CD4-positive, CD25-positive, alpha-beta regulatory T cell (primary cell): Measurements from ENCODE around the gene ECE2. TPM values are rescaled to one million over a fixed set of nuclear protein-coding genes. Genes with fewer than 3 reads are reported as not detected.

ENCODE experiments used
- ATAC-seq, 2 donors: fragments of 150-1000 bp; cut with Tn5 transposase; one replicate each; pipeline ENCODE4 v1.10.0; 2021; ENCODE audit warnings: low read depth in 2 of 2, moderate number of reproducible peaks in 2 of 2, moderate library complexity in 1 of 2
- DNase-seq, 3 donors: peaks; one replicate each; pipeline versions ENCODE4 v3.0.0 to v3.0.0-alpha.2; 2012 to 2022; ENCODE audit warnings: mixed read lengths in 1 of 3
- H3K27ac ChIP-seq: one replicate; pipeline ENCODE4 v1.7.0; 2013; ENCODE audit warnings: mild to moderate bottlenecking, low read length; ENCODE audit not compliant: insufficient read depth, poor library complexity, severe bottlenecking
- H3K27me3 ChIP-seq: one replicate; pipeline ENCODE4 v1.7.0; 2013; ENCODE audit warnings: low read length; ENCODE audit not compliant: control insufficient read depth, insufficient read depth
- H3K36me3 ChIP-seq: one replicate; pipeline ENCODE4 v1.7.0; 2013; ENCODE audit warnings: mild to moderate bottlenecking, low read length, moderate library complexity; ENCODE audit not compliant: control insufficient read depth, insufficient read depth
- H3K4me1 ChIP-seq: 2 replicates; pipeline ENCODE4 v1.7.0; 2013; ENCODE audit warnings: mild to moderate bottlenecking, low read length; ENCODE audit not compliant: insufficient read depth, control insufficient read depth, poor library complexity, severe bottlenecking
- H3K4me3 ChIP-seq: one replicate; pipeline ENCODE4 v1.7.0; 2013; ENCODE audit warnings: low read depth, mild to moderate bottlenecking, low read length, moderate library complexity
- H3K9me3 ChIP-seq, 2 experiments: 1 replicate in 1 of 2; 2 replicates in 1 of 2; pipeline ENCODE4 v1.7.0; 2013; ENCODE audit warnings: low read length in 2 of 2, mild to moderate bottlenecking in 1 of 2, moderate library complexity in 1 of 2; ENCODE audit not compliant: control insufficient read depth in 2 of 2
- H3K27ac Mint-ChIP-seq, 3 donors: one replicate each; pipeline ENCODE4 v1.8.0; 2020 to 2022; ENCODE audit warnings: mild to moderate bottlenecking in 3 of 3, mixed read lengths in 3 of 3, moderate library complexity in 2 of 3
- H3K27me3 Mint-ChIP-seq: one replicate; pipeline ENCODE4 v1.8.0; 2022; ENCODE audit warnings: mild to moderate bottlenecking, mixed read lengths
- H3K36me3 Mint-ChIP-seq: one replicate; pipeline ENCODE4 v1.8.0; 2020; ENCODE audit warnings: mixed read lengths
- H3K4me1 Mint-ChIP-seq, 4 donors: one replicate each; pipeline ENCODE4 v1.8.0; 2020 to 2022; ENCODE audit warnings: mixed read lengths in 4 of 4, mild to moderate bottlenecking in 1 of 4
- H3K4me3 Mint-ChIP-seq, 4 donors: one replicate each; pipeline ENCODE4 v1.8.0; 2020 to 2022; ENCODE audit warnings: mild to moderate bottlenecking in 4 of 4, mixed read lengths in 4 of 4, moderate library complexity in 3 of 4
- H3K9me3 Mint-ChIP-seq, 7 donors: one replicate each; pipeline ENCODE4 v1.8.0; 2020 to 2022; ENCODE audit warnings: mixed read lengths in 7 of 7, mild to moderate bottlenecking in 3 of 7, moderate library complexity in 2 of 7
- polyA plus RNA-seq, 4 donors: library from polyadenylated mRNA; unstranded; fragments of 300-500 nt; fragmentation: Illumina TruSeq; gene quantifications; one replicate each; pipeline ENCODE4 v1.2.3, GENCODE V29; 2021
- total RNA-seq: library from RNA; stranded (reverse); gene quantifications from one replicate; pipeline ENCODE4 v1.2.3, GENCODE V29; 2022

ECE2 gene
- total and polyA plus RNA-seq, 5 donors from 2014 or later = not detected

DNA sequence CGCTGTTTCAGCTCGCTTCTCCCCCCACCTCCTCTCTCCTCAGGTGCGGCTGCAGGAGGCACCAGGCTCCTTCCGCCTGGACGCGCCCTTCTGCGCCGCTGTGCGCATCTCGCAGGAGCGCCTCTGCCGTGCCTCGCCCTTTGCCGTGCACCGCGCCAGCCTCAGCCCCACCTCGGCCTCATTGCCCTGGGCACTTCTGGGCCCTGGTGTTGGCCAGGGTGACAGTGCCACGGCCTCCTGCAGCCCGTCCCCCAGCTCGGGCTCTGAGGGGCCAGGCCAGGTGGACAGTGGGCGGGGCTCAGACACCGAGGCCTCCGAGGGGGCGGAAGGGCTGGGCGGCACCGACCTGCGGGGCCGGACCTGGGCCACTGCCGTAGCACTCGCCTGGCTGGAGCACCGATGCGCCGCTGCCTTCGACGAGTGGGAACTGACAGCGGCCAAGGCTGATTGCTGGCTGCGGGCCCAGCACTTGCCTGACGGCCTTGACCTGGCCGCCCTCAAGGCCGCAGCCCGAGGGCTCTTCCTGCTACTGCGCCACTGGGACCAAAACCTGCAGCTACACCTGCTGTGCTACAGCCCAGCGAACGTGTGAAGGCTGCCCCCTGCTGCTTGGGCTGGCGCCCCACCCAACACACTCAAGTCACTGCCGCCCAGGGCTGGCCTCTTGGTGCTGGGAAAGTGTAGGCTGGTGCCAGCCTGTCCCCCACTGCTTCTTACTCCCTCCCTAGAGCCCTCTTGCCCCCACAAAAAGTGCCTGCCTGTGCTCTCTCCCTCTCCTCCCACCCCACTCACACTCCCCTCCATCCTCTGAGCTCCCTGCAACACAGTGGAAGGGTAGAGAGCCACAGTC, 34.1 kb upstream of the ECE2 start:
- ATAC-seq (peak in 1 of 2 donors; percentile 32), DNase-seq (peak in 1 of 3 donors; percentile 39)
- Mint-ChIP-seq H3K9me3 (peaks cover 0 to 2% (median 0%) of the 10 kb centered on the region in 7 donors), H3K27ac (no peak overlapping the region), H3K4me3 (no peak overlapping the region), H3K27me3 (no peaks in the 10 kb centered on the region), H3K36me3 (peaks cover 31% of the 10 kb centered on the region), H3K4me1 (peaks cover 0 to 10% (median 3%) of the 10 kb centered on the region in 4 donors)
- Histone ChIP-seq H3K4me3 (no peak overlapping the region), H3K36me3 (peaks cover 40% of the 10 kb centered on the region), H3K9me3 (no peaks in the 10 kb centered on the region), H3K27ac (no peak overlapping the region), H3K27me3 (no peaks in the 10 kb centered on the region), H3K4me1 (no peaks in the 10 kb centered on the region)

DNA sequence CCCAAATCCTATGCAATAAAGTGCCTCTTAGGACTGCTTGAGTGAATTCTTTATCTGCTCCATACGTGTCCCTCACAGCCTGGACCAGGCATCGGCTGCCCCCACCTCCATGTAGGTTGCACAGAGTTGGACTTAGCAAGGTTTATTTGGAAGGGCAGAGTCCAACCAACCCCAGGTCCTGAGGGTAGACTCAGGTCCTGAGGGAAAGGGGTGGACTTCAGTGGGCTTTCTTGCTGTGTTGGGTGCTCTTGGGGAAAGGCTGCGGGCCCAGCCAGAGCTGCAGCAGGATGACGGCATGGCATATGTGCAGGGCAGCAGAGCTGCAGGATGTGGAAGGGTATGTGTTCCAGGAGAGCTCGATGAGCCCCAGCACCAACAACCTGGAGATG, 33.5 kb upstream of the ECE2 start:
- H3K36me3 ChIP-seq = peaks cover 40% of the 10 kb centered on the region
- no peak overlapping the region for H3K27ac Mint-ChIP-seq
- H3K4me1 Mint-ChIP-seq = peaks cover 0 to 10% (median 5%) of the 10 kb centered on the region in 4 donors
- H3K27me3 Mint-ChIP-seq = no peaks in the 10 kb centered on the region
- no peaks in the 10 kb centered on the region for H3K9me3 Mint-ChIP-seq
- DNase-seq (no peak), ATAC-seq (no peak)
- H3K36me3 Mint-ChIP-seq = peaks cover 31% of the 10 kb centered on the region
- H3K4me3 ChIP-seq = no peak overlapping the region
- H3K9me3 ChIP-seq = no peaks in the 10 kb centered on the region
- H3K4me1 ChIP-seq = no peaks in the 10 kb centered on the region
- H3K27ac ChIP-seq = no peak overlapping the region
- peak overlapping the region in 1 of 4 donors; percentile 39 for H3K4me3 Mint-ChIP-seq
- H3K27me3 ChIP-seq = no peaks in the 10 kb centered on the region

DNA sequence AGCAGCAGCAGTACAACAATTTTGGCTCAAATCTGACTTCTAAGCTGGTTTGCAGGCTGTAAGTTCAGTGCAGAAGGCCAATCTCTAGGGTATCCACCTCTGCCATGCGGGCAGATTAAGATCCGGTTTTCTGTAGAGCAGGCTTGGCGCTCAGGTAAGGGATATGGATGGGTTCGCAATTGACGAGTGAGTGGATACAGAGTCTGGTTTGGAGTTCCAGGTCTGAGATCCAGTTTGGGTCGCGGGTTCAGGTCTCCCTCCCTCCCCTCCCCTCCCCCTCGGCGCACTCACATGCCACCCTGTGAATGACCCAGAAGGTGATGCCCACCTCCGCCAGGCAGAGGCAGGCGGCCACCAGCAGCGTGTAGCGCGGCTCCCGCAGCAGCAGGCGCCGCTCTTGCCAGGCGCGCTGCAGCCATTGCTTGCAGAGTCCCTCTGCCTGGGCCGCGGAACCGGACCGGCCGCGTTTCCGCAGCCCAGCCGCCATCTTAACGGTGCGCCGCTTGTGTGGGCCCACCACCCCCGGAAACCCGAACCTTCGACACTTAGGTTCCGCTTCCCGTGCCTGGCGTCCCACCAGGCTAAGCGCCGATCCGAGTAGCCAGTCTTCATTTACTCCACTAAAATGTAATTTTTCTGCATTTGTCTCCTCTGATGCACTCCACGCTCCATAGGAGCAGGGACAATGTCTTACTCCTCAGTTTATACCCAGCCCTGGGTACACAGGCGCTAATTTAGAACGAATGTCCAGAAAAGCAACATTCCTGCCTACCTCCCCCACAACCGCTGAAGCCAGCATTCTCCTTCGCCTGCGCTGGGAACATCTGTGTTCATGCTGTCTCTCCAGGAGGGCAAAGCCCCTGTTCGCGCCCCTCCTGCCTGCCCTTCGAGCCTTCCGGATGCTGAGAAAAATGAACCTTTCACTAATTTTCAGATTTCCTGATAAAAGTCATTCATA, 27.1 kb upstream of the ECE2 start, which contains the start of gene ALG3:
Gene ALG3 (minus strand): TSS at position 509 of the 958 bp plus-strand sequence. CDS start 22 bp downstream, at position 487.
- H3K27ac Mint-ChIP-seq = peak within 1 kb of the TSS; percentile 93 to 97 (median 97)
- no peaks in the 10 kb centered on the region for H3K27me3 ChIP-seq
- no peaks in the 10 kb centered on the region for H3K9me3 ChIP-seq
- peaks cover 17% of the 10 kb centered on the region for H3K36me3 Mint-ChIP-seq
- peak; percentile 40 to 50 for ATAC-seq
- H3K27ac ChIP-seq = peak within 1 kb of the TSS; percentile 77
- H3K36me3 ChIP-seq = peaks cover 21% of the 10 kb centered on the region
- H3K4me3 ChIP-seq = peak within 1 kb of the TSS; percentile 98
- H3K4me3 Mint-ChIP-seq = peak within 1 kb of the TSS; percentile 91 to 93 (median 92)
- H3K4me1 Mint-ChIP-seq = peaks cover 0 to 20% (median 10%) of the 10 kb centered on the region in 4 donors
- DNase-seq = peak; percentile 80 to 93 (median 89)
- H3K27me3 Mint-ChIP-seq = peaks cover 7% of the 10 kb centered on the region
- peaks cover 19% of the 10 kb centered on the region for H3K4me1 ChIP-seq
- no peaks in the 10 kb centered on the region for H3K9me3 Mint-ChIP-seq

DNA sequence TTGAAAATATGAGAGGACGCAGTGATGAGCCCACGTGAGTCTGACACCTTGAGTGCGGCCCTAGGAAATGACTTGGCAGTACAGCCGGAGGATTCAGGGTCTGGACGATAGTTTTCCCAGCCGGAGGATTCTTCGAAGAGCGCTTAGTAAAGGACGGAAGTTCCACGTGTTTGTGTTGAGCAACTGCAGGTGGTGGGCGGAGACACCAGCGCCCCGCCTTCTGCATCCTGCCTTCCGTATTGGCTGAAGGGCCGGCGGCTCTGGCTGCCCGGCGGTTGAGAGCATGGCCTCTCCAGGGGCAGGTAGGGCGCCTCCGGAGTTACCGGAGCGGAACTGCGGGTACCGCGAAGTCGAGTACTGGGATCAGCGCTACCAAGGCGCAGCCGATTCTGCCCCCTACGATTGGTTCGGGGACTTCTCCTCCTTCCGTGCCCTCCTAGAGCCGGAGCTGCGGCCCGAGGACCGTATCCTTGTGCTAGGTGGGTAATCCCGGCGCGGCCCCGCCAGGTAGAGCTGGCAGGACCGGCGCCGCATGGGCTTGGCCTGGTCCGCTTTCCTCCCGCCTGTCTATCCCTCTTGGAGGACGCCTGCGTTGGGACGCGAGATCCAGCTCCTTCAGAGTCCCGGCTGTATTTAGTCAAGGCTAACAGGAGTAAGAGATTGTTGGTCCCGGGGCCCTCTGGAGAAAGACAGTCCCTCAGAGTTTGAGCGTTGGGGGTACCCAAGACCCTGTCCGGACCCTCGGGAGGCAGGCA, 26.2 kb upstream of the ECE2 start, which contains the start of gene EEF1AKMT4:
Gene EEF1AKMT4 (plus strand): TSS at position 261 of the 755 bp plus-strand sequence. CDS start 23 bp downstream, at position 284.
- ATAC-seq (peak; percentile 90), DNase-seq (peak; percentile 95 to 99 (median 95))
- Mint-ChIP-seq H3K27me3 (peaks cover 7% of the 10 kb centered on the region), H3K4me1 (peaks cover 0 to 20% (median 10%) of the 10 kb centered on the region in 4 donors), H3K9me3 (no peaks in the 10 kb centered on the region), H3K27ac (peak within 1 kb of the TSS; percentile 93 to 97 (median 97)), H3K36me3 (peaks cover 11% of the 10 kb centered on the region), H3K4me3 (peak within 1 kb of the TSS; percentile 91 to 93 (median 92))
- Histone ChIP-seq H3K4me3 (peak within 1 kb of the TSS; percentile 98), H3K4me1 (peaks cover 19% of the 10 kb centered on the region), H3K36me3 (peaks cover 13% of the 10 kb centered on the region), H3K9me3 (no peaks in the 10 kb centered on the region), H3K27ac (peak within 1 kb of the TSS; percentile 77), H3K27me3 (no peaks in the 10 kb centered on the region)

DNA sequence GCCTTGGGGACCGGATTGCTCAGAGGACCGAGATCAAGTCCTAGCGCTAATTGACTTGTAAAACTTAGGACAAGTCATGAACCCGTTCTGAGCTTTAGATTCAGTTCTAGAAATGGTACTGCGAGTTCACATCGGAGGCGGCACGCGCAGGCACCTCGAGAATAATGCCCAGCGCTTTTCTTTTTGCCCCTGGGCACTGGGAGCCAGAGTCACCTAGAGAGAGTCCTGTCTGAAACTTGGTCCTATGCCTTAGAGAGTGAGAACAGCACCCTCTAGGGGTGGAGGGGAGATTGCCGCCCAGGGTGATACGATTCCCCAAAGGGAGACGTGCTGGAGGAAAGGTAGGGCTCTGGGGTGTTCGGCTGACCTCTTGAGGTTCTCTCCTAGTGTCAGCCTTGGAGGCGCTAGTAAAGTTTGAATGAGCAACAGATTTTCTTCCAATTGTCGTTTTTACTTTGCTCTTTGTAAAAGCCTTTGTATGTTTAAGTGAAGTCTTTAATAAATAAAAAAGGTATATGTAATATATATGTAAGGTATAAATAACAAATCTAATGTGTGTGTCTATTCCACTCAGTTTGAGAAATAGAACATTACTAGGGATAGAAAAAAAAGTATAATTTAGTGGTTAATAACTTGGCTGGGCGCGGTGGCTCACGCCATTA, 25.5 kb upstream of the ECE2 start:
- ATAC-seq = peak; percentile 61 to 63

DNA sequence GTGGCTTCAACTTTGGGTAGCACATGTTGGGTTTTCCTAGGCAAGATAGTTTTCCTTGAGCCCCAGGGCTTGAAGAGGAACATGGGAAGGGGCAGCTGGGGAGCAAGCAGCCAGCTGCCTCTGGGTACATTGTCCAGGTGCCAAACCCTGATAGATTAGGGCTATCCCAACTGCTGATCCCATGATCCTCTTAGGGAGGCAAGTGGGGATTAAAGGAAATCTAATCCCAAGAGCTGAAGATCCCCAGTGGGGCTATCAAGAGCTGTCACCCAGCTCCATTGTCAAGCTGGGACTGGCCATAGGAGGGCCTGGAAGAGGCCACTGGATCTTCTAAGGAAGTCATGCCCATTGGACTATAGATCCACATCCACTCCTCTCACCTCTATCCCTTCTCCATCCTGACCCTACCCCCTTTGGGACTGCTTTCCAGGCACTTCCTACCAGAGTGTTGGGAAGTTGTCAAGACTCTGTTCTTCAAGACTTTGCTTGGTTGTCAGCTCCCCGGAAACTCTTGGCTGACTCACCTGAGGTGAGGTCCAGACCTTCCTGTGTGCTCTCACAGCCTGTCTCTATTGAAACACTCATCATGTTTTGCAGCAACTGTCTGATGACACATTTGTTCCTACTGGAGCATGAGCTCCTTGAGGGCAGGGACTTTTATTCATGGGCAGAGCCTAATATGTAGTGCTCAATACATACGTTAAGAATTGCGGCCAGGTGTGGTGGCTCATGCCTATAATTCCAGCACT, 20.4 kb upstream of the ECE2 start:
- H3K36me3 Mint-ChIP-seq = peaks cover 3% of the 10 kb centered on the region
- Histone ChIP-seq H3K36me3 (no peaks in the 10 kb centered on the region), H3K4me3 (no peak overlapping the region), H3K4me1 (peaks cover 5% of the 10 kb centered on the region), H3K9me3 (no peaks in the 10 kb centered on the region), H3K27ac (no peak overlapping the region), H3K27me3 (no peaks in the 10 kb centered on the region)
- DNase-seq (no peak), ATAC-seq (no peak)
- H3K27me3 Mint-ChIP-seq = peaks cover 9% of the 10 kb centered on the region
- H3K4me1 Mint-ChIP-seq = peaks cover 0 to 15% (median 7%) of the 10 kb centered on the region in 4 donors
- no peak overlapping the region for H3K27ac Mint-ChIP-seq
- H3K9me3 Mint-ChIP-seq = no peaks in the 10 kb centered on the region
- H3K4me3 Mint-ChIP-seq = no peak overlapping the region

More for the DNA sequence above, 25.5 kb upstream of the ECE2 start:
- Mint-ChIP-seq H3K4me1 (peaks cover 0 to 18% (median 10%) of the 10 kb centered on the region in 4 donors), H3K27me3 (peaks cover 7% of the 10 kb centered on the region), H3K4me3 (peak overlapping the region; percentile 91 to 93 (median 92)), H3K9me3 (no peaks in the 10 kb centered on the region), H3K27ac (peak overlapping the region in 2 of 3 donors; percentile 97), H3K36me3 (peaks cover 5% of the 10 kb centered on the region)
- H3K27me3 ChIP-seq = no peaks in the 10 kb centered on the region
- peak overlapping the region; percentile 77 for H3K27ac ChIP-seq
- H3K36me3 ChIP-seq = peaks cover 6% of the 10 kb centered on the region
- no peaks in the 10 kb centered on the region for H3K9me3 ChIP-seq
- DNase-seq = peak; percentile 81 to 92 (median 85)
- peak overlapping the region; percentile 98 for H3K4me3 ChIP-seq
- peaks cover 19% of the 10 kb centered on the region for H3K4me1 ChIP-seq
